HL-60/S4 treated with retinoic acid at 250 ng/mL for 4 days and 3 days (cell line): ENCODE measurements around the gene COX6A2.

Experiments
- in situ Hi-C: fragments of 300-500 bp; cut with MboI; formaldehyde crosslinking; loops from 2 replicates; pipeline ENCODE4 v1.7.0; 2022; ENCODE audit warnings: low sequenced_read_pairs

Gene COX6A2

DNA sequence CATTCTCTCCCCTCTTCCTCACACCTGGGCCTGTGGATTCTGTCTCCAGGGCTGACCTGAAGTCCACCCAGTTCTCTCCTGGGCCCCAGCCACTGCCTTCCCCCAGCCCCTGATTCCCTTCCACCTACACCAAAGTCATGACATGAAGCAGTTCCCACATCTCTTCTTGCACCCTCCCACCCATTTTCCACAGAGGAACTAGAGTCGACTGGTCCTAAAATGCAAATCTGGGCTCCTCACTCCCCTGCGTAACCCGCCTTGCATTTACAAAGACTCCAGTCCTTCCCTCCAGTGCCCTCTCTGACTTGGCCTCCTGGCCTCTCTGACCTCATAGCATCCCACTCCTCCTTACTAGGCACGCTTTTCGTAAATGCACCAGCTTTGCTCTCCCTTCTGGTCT, 14.8 kb downstream of the COX6A2 start:
- in situ Hi-C loops: no loop called here

DNA sequence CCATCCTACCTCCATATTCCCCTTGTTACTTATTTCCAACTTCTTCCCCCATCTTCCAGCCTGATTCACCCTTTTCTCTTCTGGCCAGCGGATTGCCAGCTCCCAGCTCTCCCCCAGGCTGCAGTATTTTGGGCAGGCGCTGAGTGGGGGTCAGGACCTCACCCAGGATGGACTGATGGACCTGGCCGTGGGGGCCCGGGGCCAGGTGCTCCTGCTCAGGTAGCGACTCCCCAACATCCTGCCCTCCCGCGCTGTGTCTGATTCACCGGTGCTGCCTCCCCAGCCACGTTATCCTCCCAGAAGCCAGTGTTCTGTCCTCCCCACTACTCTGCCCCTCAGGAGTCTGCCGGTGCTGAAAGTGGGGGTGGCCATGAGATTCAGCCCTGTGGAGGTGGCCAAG, 15.4 kb downstream of the COX6A2 start:
- in situ Hi-C loops: no loop called here

- in situ Hi-C loops: no loop called here
Observed at GRCh38 chr16:31411024-31411844, 16.9 kb downstream of the COX6A2 start.

DNA sequence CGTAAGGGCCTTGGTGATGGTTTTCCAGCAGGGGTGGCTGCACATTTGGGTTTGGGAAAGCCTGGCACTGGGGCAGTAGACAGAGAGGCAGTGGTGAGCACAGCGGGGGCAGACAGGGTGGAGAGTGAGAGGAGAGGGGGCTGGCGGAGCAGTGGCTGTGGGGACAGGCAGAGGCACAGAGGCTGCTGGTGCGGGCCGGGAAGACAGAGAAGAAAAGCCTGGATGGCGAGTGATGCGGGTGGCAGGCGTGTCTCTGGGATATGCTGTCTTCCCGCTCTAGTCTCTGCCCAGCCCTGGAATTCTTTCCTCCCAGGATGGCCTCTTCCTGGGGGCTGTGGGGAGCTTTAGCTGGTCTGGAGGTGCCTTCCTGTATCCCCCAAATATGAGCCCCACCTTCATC, 18.1 kb downstream of the COX6A2 start:
- in situ Hi-C loops: no loop called here

GRCh38 chr16:31409433-31409832, 18.7 kb downstream of the COX6A2 start:
- in situ Hi-C loops: no loop called here

GRCh38 chr16:31407406-31407805, 20.8 kb downstream of the COX6A2 start:
- in situ Hi-C loops: no loop called here

- in situ Hi-C loops: no loop called here
Observed at GRCh38 chr16:31404353-31405064, 23.7 kb downstream of the COX6A2 start.

- in situ Hi-C loops: no loop called here
Observed at GRCh38 chr16:31403590-31404352, 24.4 kb downstream of the COX6A2 start.

DNA sequence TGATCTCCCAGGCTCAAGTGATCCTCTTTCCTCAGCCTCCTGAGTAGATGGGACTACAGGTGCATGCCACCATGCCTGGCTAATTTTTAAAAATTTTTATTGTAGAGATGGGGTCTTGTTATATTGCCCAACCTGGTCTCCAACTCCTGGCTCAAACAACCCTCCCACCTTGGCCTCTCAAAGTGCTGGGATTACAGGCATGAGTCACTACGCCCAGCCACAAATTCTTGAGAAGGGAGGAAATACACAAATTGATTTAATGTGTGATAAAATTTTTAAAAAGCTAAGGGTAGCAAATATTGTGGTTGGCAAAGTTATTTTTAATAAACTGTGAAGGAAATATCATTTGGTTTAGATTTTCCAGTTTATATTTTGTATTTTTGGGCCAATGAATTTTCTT, 25.5 kb downstream of the COX6A2 start:
- in situ Hi-C loops: no loop called here

DNA sequence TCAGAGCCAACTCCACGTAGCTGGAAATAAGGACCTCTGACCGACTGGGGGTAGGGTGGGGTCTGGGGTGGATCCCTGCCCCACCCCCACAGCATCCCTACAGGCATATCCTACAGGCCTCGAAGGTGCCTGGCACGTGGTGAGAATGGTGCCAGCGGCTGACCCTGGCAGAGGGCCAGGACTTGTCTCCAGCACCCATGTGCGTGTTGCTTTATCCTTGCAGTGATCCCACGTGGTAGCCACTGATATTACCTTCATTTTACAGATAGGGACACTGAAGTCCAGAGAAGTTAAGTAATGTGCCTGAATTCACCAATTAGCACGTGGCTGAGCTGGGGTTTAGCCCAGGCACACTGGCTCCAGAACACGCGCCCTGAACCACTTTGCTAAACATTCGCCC, 26.7 kb downstream of the COX6A2 start:
- in situ Hi-C loops: no loop called here

DNA sequence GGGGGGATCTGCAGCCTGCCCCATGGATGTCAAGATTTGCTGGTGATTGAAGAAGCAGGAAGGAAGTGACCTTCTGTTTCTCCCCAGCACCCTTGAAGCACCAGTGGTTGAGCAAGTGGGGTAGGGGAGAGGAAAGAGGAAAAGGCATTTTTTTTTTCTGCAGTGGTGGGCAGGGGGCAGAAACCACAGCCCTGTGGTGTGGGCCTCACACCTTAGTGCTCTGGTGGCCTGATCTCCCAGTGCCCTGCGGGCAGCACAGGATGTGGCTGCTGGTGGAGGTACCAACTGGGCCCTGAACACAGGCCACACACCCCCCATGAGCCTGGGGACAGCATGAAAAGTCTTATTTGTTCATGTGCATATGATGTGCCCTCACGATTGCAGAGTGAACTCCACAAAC, 28.0 kb downstream of the COX6A2 start:
- in situ Hi-C loops: no loop called here

- in situ Hi-C loops: no loop called here
Observed at GRCh38 chr16:31397701-31398100, 30.5 kb downstream of the COX6A2 start.

DNA sequence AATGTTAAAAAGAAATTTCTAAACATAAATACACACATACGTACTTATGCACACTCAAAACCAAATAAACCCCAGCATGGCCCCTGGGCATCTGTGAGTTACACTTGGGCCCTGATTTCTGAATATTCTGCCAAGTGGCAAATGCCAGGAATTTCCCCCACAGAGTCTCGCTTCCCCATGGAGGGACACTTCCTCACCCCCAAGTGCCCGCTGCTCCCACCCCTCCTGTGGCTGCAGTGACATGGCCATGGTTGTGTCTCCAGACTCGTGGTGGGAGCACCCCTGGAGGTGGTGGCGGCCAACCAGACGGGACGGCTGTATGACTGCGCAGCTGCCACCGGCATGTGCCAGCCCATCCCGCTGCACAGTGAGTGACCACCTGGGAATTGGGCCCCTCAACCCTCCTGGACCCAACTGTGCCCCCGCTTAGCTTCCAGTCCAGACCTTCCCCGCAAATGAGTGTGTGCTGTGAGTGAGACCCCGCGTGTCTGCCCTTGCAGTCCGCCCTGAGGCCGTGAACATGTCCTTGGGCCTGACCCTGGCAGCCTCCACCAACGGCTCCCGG, 31.0 kb downstream of the COX6A2 start:
- in situ Hi-C loops: no loop called here

DNA sequence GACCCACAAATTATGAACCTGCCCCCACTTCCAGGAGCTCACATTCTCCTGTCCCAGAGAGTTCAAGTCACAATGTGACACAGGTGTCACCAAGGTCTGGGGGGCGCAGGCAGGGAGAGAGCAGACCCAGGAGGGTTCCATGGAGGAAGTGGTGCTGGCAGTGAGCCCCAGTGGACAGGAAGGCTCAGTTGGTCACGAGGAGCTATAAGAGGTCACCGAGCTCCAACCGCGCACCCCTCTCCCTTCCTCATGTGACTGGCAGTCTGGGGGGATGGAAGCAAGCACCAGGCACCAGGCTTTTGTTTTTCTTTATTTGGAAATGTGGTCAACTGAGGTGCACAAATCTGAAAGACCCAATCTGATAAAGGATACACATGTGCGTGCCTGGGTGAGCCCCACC, 32.5 kb downstream of the COX6A2 start:
- in situ Hi-C loops: no loop called here

DNA sequence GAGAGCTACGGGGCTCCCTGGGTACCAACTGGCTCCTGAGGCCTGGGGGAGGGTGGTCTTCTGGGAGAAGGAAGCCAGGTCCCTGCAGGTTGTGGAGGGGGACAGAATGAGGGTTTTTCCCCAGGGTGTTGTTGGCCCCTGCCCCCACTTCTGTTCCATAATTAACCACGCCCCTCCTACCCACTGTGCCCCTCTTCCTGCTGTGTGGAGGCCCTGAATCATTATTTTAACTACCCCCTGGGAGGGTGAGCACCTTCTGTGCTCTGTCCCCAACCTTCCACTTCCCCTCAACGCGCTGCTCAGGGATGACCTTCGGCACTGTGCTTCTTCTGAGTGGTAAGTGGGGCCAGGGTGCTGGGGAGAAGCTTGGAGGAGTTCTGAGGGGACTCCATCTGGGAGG, 35.1 kb downstream of the COX6A2 start, which contains the start of gene ITGAD:
Gene ITGAD (plus strand): TSS at position 280 of the 400 bp plus-strand sequence. CDS start 26 bp downstream, at position 306.
- in situ Hi-C loops: no loop called here

GRCh38 chr16:31390504-31391041, 37.6 kb downstream of the COX6A2 start:
- in situ Hi-C loops: no loop called here

- in situ Hi-C loops: no loop called here
Observed at GRCh38 chr16:31388535-31388934, 39.6 kb downstream of the COX6A2 start.

- in situ Hi-C loops: no loop called here
Observed at GRCh38 chr16:31386157-31386984, 41.8 kb downstream of the COX6A2 start.

- in situ Hi-C loops: no loop called here
Observed at GRCh38 chr16:31385680-31386079, 42.5 kb downstream of the COX6A2 start.
